NCI-H1417 treated with DMSO at 0.1 percent for 48 hours (cell line): ENCODE results near the gene KIFC1.

ENCODE experiments used
- DNase-seq: peaks from one replicate; lab custom pipeline; 2025; lab: John Stamatoyannopoulos, UW

The KIFC1 gene

DNA sequence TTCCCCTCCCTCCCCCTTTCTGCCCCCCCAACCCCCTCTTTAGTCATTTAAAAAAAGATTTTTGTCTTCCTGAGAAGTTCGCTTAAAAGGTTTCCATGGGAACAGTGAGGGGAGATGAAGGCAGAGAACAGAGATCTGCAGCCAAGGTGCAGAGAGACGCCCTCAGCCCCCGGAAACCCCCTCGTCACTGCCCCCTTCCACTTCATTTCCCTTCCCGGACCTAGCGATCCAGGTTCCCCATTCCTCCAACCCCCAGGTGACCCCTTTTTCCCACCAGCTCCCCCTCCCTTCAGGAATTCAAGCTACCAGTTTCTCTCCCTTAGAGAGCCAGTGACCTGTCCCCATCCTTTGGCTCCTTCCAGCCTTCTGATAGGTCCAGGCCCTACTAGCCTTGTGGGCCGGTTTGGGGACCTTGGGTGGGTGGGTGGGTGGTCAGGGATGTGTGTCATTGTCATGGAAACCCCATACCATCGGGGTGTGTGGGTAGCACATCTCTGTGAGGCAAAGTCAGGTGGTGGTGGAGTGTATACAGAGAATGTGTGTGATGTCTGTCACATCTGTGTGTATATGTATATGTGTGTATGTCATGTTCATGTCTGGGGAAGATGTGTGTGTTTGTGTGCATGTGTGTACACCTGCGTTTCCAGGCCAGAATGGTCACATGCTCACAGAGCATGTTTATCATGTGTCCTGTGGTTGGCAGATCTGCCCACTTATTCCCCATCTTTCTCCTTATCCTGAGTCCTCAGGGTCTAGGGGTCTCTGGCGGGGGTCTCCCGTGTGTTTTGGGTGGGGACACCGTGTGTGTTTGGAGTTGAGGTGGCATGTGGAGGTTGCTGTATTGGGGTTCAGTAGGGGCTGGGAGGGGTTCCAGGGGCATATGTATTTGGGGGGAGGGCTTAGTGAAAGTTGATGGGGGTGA lies 35.2 kb downstream of the KIFC1 start:
- DNase-seq = no peak

DNA sequence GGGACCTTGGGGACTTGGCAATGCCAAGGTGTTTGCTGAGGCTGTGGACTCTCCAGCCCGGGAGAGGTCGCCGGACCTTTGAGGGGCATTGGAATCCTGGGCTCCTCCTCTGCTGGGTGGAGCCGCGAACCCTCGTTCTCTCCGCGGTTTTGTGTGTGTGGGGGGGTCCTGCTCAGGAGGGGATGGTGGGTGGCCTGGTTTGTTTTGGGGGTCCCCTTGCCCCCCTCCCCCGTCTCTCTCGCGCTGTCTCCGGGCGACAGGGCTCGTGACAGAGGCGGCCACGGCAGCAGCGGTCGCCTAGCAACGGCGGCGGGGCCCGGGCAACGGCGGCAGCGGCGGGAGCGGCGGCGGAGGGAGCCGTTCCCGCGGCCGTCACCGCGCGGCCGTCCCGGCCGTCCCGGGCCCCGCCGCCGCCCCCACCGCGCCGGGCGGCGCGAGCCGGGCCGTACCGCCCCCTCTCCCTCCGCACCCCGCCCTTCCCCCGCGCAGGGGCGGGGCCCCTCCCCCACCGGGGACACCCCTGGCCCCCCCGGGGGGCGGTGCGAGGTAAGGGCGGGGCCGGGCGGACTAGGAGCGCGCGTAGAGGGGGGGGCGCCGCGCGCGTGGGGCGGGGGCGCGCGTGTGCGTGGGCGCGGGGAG lies 36.1 kb downstream of the KIFC1 start:
- DNase-seq = no peak

DNA sequence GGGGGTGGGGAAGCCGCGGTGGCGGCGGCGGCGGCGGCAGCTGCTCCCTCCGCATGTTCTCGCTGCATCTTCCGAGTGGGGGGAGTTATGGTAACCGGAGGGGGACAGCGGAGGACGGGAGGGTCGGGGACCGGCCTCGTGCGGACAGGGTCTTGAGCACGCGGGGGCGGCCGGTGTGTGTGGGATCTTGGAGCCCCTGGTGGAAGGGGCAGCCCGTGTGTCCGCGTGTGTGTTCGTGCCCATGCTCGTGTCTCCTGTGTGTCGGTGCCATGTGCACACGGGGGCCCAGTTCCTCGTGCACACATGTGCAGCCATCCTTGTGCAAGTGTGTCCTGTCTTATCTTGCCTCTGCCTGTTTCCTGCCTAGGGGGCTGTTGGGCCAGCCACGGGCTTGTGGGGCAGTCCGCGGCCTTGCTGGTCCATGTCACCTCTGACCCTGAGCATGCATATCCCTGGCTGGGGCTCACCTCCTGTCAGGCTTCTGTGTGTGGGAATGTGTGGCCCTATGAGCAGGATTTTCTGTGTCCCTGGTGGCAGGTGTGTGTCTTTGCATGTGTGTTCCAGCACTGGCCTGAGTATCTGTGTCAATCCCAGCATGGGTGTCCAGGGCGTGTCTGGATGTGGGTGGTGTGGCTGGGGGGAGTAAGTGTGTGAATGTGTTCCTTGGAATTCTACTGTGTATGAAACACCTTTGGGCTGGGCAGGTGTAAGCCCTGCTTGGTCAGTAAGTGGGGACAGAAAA lies 36.8 kb downstream of the KIFC1 start:
- DNase-seq = no peak

DNA sequence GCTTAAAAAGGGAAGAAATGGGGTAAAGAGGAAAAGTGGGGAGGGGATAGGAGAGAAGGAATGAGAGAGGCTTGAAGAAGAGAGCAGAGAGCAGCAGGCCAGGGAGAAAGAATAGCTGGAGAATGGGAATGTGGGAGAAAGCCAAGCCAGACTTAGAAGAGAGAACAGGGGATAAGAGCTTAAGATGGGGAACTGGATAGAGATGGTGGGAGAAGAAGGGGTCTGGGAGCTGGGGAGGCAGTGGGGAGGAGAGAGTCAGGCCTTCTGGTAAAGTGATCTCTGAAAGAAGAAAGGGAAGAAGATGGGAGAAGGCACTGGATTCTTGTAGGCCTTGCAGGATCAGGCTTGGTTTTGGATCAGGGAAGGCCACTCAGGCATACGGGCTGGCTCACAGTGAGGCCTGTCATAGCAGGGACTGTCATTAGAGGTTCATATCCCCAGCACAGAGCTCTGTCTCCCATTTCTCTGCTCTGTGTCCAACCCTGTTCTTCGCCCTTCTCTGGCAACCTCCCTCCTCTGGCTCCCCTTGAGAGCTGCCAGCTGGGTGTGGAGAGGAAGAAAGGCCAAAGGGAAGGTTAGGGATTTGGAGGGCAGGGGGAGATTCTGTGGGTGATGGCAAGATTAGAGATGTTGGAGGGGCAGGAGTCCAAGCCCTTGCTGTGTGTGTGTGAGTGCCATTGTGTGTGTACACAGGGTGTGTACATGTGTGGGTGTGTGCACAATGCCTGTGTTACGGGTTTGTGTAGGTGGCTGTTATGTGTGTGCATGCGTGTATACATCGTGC lies 37.5 kb downstream of the KIFC1 start:
- no peak for DNase-seq

DNA sequence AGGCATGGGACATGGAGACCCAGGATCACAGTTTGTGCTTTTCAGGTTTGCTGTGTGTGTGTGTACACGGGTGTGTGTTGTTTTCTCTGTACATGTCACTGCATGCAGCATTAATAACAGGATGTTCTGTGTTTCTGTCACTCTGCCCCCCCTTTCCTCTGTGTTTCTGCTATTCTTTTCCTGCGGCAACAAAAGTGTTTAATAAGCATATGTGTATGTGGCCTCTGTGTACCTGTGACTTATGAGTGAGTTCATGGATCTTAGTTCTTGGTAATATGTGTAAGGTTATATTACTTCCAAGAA lies 38.1 kb downstream of the KIFC1 start:
- DNase-seq = no peak

DNA sequence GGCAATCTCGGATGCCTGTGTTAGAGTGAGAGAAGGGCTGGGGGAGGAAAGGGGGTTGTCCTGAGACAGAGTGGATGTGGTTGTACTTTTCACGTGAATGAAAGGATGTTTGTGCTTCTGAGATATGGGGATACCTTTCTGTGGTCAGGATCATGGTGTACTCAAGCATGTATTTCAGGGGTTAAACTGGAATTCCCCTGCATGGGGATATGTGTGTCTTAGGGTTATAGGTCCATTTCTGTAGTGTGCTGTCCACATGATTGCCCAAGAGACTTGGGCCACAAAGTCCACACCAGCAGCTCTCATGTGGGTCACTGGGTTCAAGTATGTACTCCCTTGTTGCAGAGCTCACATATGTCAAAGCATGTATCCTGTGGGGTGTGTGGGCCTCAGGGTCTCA lies 38.7 kb downstream of the KIFC1 start:
- no peak for DNase-seq

DNA sequence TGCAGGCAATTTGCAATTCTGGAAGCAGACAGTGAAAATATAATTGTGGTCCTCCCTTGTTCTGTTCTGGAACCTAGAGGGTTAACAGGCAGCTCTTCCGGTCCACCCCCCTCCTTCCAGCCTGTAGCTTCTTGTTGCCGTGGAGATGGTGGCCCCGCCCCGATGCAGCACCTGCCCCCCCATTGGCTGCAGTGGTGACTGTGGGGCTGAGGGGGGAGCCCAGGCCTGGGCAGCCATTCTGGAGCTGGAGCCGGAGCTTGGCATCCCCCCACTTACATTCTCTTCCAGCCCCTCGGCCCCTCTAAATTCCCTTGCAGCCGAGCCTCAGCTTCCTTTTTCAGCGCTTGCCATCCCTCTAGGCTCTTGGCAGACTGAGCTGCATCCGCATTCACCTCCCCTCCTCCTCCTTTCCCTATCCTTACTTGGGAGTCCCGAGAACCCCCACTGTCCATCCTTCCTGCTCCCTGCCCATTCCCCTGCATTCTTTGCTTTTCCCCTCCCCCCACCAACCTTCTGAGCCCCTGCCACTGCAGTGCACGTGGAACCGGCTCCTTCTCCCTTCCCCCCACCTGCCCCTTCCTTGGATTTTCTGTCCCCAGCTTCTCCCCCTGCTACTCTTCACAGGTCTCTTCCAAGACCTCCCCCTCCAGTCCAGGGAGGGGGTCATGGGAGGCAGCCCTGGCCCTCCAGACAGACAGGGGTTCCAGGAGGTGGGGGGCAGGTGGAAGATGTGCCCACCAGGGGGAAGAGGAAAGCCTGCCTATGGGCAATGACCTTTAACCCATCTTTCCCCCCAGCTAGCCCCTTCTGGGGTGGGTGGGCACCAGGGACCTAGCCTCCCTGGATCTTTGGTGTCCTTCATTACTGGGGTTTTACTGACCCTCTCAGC lies 39.6 kb downstream of the KIFC1 start:
- DNase-seq = no peak

DNA sequence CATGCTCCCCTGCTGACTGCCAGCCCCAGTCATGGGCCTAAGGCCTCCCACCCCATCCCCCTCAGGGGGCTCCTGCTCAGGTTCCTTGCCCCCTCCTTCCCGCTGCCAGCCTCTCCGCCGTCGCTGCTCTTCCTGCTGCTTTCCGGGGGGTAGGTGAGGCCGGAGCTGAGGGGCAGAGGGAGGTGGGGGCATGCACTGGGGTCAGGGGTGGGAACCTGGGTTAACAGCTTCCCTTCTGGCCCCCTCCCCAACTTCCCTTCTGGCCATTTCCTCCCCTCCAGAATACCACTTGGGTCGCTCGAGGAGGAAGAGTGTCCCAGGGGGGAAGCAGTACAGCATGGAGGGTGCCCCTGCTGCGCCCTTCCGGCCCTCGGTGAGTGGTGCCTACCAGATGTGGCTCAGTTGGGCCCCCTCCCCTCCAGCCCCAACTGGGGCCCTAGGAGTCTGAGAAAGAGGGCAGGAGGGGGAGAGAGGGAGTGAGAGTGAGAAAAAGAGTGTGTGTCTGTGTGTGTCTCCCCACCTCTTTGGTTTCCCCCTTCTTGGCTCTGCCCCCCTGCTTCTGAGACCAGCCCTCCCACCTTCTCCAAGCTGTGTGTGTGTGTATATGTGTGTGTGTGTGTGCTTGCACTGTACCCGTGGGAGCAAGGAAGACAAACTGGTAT lies 40.4 kb downstream of the KIFC1 start:
- DNase-seq = no peak

DNA sequence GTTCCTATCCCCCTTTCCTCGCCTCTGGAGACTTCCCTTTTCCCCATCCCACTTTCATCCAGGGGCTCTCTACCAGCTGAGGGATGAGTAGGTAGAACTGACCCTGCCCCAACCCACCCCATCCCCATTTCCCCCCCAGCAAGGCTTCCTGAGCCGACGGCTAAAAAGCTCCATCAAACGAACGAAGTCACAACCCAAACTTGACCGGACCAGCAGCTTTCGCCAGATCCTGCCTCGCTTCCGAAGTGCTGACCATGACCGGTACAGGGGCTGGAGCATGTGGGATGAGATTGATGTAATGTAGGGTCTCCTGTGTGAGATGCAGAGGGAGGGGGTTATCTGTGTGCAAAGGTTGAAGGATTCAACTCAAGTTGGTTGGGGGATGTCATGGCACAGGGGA lies 40.9 kb downstream of the KIFC1 start:
- DNase-seq = no peak

DNA sequence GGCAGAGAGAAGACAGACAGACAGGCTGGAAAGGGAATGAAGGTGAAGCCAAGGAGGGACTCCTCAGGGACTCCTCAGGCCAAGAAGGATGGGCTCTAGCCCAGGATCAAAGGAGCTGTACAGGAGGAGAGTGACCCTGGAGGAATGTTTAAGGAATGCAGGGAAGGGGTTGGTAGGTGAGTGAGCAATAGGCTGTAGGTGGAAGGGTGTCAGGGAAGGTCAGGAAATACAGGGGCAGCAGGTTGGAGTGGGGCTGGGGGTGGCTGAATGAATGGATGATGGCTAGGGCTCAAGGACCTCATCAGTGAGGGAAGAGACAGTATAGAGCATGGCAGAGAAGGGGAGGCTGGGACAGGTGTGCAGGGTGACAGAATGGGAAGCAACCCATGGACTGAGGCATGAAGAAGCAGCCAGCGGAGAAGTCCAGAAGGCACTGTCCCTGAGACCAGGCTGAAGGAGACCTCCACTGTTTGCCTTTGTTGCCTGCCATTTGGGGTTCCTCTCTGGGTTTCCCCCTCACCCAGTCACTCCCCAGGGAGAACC lies 41.4 kb downstream of the KIFC1 start:
- no peak for DNase-seq

DNA sequence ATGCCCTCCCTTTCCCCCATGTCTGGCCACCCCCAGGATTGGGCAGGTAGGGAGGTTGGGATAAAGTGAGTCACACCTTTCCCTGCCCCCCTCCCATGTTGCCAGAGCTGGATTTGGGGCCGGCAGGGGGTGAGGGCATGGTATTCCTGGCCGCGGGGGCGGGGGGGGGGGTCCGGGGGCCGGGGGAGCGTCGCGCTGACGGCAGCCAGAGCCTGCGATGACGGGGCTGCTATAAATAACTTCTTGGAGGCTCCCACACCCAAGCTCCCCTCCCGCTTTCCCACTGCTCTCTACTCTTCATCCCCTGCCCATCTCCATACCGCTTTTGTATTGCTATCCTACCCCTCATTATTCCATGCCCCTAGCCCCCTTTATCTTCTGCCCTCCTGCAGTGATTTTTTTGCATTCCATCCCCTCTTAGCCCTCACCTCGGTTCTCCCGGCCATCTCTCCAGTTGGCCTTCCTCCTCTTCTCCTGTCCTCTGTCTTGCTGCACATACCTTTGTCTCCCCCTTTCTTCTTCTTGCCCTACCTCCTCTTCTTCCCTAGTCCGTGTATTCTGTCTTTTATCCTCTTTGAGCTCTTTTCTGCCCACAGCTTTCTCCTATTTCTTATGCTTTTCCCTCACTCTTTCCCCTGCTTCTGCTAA lies 42.0 kb downstream of the KIFC1 start:
- DNase-seq = no peak

DNA sequence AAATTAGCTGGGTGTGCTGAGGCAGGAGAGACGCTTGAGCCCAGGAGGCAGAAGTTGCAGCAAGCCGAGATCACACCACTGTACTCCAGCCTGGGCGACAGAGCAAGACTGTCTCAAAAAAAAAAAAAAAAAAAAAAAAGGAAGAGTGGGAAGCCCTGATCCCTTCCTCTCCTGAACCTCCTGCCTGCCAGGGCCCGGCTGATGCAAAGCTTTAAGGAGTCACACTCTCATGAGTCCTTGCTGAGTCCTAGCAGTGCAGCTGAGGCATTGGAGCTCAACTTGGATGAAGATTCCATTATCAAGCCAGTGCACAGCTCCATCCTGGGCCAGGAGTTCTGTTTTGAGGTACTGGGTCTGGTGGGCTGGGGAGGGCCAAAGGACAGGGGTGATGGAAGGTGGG lies 43.3 kb downstream of the KIFC1 start:
- no peak for DNase-seq

DNA sequence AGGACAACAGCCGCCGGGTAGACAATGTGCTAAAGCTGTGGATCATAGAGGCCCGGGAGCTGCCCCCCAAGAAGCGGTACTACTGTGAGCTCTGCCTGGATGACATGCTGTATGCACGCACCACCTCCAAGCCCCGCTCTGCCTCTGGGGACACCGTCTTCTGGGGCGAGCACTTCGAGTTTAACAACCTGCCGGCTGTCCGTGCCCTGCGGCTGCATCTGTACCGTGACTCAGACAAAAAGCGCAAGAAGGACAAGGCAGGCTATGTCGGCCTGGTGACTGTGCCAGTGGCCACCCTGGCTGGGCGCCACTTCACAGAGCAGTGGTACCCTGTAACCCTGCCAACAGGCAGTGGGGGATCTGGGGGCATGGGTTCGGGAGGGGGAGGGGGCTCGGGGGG lies 46.0 kb downstream of the KIFC1 start:
- no peak for DNase-seq

DNA sequence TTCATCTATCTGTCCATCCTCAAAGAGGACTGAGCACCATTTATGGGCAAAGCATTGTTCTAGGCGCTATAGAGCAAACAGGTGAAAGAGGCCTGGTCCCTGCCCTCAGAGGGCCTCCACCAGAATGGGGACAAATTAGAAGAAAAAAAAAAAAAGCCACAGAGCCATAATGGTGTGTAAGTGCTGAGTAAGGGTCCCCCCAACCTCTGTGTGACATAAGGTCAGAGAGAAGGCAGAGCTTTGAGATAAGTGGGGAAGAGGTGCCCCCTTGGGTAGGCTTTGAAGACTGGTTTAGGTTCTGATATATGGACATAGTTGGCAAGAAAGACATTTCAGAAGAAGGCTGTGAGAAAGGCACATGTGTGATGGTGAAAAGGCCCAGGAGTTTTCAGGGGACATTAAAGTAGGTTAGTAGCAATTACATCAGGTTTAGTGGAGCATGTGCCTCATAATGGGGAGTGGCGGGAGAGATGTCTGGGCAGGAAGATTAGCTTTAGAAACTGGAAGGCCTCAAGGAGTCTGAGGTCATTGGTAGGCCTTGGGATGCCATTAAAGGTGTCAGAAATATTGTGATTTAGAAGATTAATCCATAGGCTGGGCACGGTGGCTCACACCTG lies 47.5 kb downstream of the KIFC1 start:
- DNase-seq = no peak

DNA sequence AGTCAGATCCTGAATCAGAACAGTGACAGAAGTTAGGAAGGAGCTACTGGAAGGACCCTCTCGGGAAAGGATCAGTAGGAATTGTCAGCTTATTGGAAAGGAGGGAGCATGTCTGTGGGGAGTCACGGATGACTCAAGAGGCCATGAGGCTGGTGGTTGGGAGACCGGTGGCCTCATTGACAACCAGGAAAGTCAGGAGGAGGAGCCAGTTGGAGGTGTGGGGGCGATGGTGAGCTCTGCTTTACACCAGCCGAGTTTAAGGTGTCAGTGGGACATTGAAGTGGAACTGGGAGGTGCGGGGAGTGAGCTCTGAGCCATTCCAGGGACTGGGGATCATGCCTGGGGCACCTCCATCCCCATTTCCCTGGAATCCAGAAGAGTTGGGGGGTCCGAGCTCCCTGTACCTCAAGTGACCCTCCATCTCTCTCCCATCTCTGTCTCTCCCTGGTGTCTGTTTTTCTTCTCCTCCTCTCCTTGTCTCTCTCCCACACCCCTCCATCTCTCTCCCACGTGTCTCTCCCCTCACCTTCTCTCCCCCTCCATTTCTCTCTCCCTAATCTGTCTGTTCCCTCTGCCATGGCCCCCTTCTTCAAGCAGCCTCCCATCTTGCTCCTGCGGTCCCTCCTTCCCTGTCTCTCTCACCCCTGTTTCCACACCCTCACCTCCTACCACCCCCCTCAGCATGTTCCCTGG lies 48.5 kb downstream of the KIFC1 start:
- DNase-seq = no peak

DNA sequence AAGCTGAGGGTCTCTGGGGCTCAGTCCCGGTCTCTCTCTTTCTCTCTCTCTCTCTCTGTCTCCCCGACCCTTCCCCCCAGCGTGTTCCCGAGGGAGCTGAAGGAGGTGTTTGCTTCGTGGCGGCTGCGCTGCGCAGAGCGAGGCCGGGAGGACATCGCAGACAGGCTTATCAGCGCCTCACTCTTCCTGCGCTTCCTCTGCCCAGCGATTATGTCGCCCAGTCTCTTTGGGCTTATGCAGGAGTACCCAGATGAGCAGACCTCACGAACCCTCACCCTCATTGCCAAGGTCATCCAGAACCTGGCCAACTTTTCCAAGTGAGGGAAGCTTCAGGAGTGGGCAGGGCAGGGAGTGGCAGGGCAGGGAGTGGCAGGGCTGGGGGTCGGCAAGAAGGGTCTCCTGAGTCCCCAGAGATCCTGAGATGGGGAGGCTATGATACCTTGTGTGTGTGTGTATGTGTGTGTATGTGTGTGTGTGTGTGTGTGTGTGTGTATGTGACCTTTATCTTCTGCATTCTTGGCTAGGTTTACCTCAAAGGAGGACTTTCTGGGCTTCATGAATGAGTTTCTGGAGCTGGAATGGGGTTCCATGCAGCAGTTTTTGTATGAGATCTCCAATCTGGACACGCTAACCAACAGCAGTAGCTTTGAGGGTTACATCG lies 49.2 kb downstream of the KIFC1 start:
- no peak for DNase-seq

DNA sequence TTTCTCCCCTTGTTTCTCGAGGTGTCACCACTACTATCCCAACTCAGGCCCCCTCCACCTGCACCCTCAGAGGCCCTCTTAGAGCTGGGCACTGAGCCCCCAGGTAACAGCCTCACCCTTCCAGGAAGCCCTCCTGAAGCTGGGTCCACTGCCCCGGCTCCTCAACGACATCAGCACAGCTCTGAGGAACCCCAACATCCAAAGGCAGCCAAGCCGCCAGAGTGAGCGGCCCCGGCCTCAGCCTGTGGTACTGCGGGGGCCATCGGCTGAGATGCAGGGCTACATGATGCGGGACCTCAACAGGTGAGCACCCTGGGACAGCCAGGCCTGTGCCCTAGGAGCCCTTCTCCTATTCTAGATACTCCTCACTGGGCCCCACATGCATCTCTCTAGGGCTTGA lies 49.8 kb downstream of the KIFC1 start:
- DNase-seq = no peak

DNA sequence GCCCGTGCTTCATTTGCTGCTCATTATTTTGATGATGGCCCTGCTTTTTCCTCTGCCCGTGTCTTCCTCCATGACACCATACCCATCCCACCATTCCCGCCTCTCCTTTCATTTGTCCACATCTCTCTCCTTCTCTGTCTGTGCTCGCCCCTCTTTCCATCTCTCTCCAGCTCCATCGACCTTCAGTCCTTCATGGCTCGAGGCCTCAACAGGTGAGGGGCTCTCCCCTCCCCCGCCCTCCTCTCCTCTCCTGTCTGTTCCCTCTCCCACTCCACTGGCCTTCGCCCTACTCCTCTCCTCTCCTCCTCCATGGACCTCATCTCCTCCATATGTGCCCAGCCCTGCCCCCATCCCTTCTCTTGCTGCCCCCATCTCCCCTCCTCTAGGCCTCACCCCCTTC lies 50.7 kb downstream of the KIFC1 start:
- DNase-seq = no peak
